HepG2 (cell line): ENCODE measurements around the gene ABCG2. TPM values are rescaled to one million over a fixed set of nuclear protein-coding genes. Genes with fewer than 3 reads are reported as not detected.

Experiments
- GATAD2A ChIP-seq: IDR thresholded peaks from 2 replicates; pipeline ENCODE4 v1.6.1; 2016
- HMG20B ChIP-seq: conservative IDR thresholded peaks from 2 replicates; pipeline ENCODE4 v1.6.1; 2016; ENCODE audit warnings: missing genetic modification reagents, missing compliant biosample characterization
- HMGXB3 ChIP-seq: sonication (generic); formaldehyde crosslinking; IDR thresholded peaks from 2 replicates; pipeline ENCODE4 v1.4.0; 2020; ENCODE audit warnings: missing genetic modification reagents, borderline replicate concordance
- JARID2 ChIP-seq: sonication (generic); formaldehyde crosslinking; IDR thresholded peaks from 2 replicates; pipeline ENCODE4 v1.8.1; 2023; ENCODE audit warnings: missing genetic modification reagents, inconsistent platforms; ENCODE audit not compliant: insufficient replicate concordance
- MTA1 ChIP-seq: sonication (generic); formaldehyde crosslinking; IDR thresholded peaks from 2 replicates; pipeline ENCODE4 v1.4.0; 2020; ENCODE audit warnings: missing genetic modification reagents, mild to moderate bottlenecking, borderline replicate concordance
- MTA3 ChIP-seq: sonication (generic); formaldehyde crosslinking; IDR thresholded peaks from 2 replicates; pipeline ENCODE4 v1.4.0; 2020; ENCODE audit warnings: missing genetic modification reagents
- MZF1 ChIP-seq: sonication (generic); formaldehyde crosslinking; IDR thresholded peaks from 2 replicates; pipeline ENCODE4 v1.8.1; 2023; ENCODE audit warnings: mild to moderate bottlenecking, missing genetic modification reagents, borderline replicate concordance
- PHF5A ChIP-seq: IDR thresholded peaks from one replicate; pipeline ENCODE4 v1.6.1; 2018; ENCODE audit warnings: low read depth, missing genetic modification reagents; ENCODE audit not compliant: unreplicated experiment
- REPIN1 ChIP-seq: sonication (generic); formaldehyde crosslinking; IDR thresholded peaks from 2 replicates; pipeline ENCODE4 v1.8.0; 2022; ENCODE audit warnings: missing genetic modification reagents, low read depth, mild to moderate bottlenecking, borderline replicate concordance
- RXRB ChIP-seq: IDR thresholded peaks from 2 replicates; pipeline ENCODE4 v1.6.1; 2016; ENCODE audit warnings: borderline replicate concordance, missing genetic modification reagents, missing compliant biosample characterization
- ZNF432 ChIP-seq: sonication (generic); formaldehyde crosslinking; IDR thresholded peaks from 2 replicates; pipeline ENCODE4 v1.5.0; 2020; ENCODE audit warnings: missing genetic modification reagents, mild to moderate bottlenecking, borderline replicate concordance
- ZNF446 ChIP-seq: sonication (generic); formaldehyde crosslinking; IDR thresholded peaks from 2 replicates; pipeline ENCODE4 v1.5.0; 2020; ENCODE audit warnings: mild to moderate bottlenecking, missing genetic modification reagents
- ZNF496 ChIP-seq: sonication (generic); formaldehyde crosslinking; IDR thresholded peaks from 2 replicates; pipeline ENCODE4 v1.8.1; 2023; ENCODE audit warnings: mild to moderate bottlenecking, moderate library complexity, missing genetic modification reagents; ENCODE audit not compliant: insufficient replicate concordance
- ZNF577 ChIP-seq: sonication (generic); formaldehyde crosslinking; IDR thresholded peaks from 2 replicates; pipeline ENCODE4 v1.4.0; 2020; ENCODE audit warnings: mild to moderate bottlenecking, low read depth, missing genetic modification reagents, borderline replicate concordance
- ZNF780A ChIP-seq: sonication (generic); formaldehyde crosslinking; IDR thresholded peaks from 2 replicates; pipeline ENCODE4 v1.8.0; 2022; ENCODE audit warnings: mild to moderate bottlenecking, missing genetic modification reagents, moderate library complexity
- polyA plus RNA-seq, 8 experiments: library from polyadenylated mRNA; depleted of rRNA in 3 of 8; stranded (reverse) in 7 of 8; unstranded in 1 of 8; fragments of >200 nt; fragmentation: Illumina TruSeq in 4 of 8; extraction: Trizol in 4 of 8; gene quantifications; 2 replicates each; pipeline versions ENCODE4 v1.2.1 to v1.2.3, GENCODE V29; 2011 to 2016; ENCODE audit warnings: low read depth in 4 of 8, missing spikeins in 1 of 8, mixed read lengths in 1 of 8; ENCODE audit not compliant: insufficient read depth in 1 of 8
- total RNA-seq, 5 experiments: library from RNA; depleted of rRNA; stranded (reverse); fragments of >200 nt; fragmentation: Illumina TruSeq; extraction: Trizol; gene quantifications; 2 replicates each; pipeline ENCODE4 v1.2.3, GENCODE V29; 2016; ENCODE audit warnings: low read depth in 1 of 5
- TF ChIP-seq, protein P1 (sequence below): IDR thresholded peaks from 2 replicates; pipeline ENCODE4 v1.6.1; 2016
- TF ChIP-seq, protein P2 (sequence below): sonication (generic); formaldehyde crosslinking; IDR thresholded peaks from 2 replicates; pipeline ENCODE4; 2020; ENCODE audit warnings: missing genetic modification reagents, mild to moderate bottlenecking, borderline replicate concordance
- TF ChIP-seq, protein P3 (sequence below): sonication (generic); formaldehyde crosslinking; IDR thresholded peaks from 2 replicates; pipeline ENCODE4 v1.5.1; 2020; ENCODE audit warnings: missing genetic modification reagents, mild to moderate bottlenecking, borderline replicate concordance

ABCG2 gene
- total and polyA plus RNA-seq, 2 of the 13 experiments (the other 11 are each of a cell fraction or from before 2014, with no cell fraction given) = 10.0 to 15.7 TPM

GRCh38 chr4:88107406-88108107 is 50.9 kb downstream of the ABCG2 start (continued):
- no peak for TF ChIP-seq MTA1 (CRISPR knock-in tag)
- TF ChIP-seq MTA3 (CRISPR knock-in tag) = no peak
- TF ChIP-seq MZF1 (CRISPR knock-in tag) = no peak
- TF ChIP-seq ZNF780A = no peak
- TF ChIP-seq REPIN1 (CRISPR knock-in tag) = no peak
- peak; percentile 92 for TF ChIP-seq GATAD2A (CRISPR knock-in tag)
- TF ChIP-seq ZNF496 (CRISPR knock-in tag) = no peak
- TF ChIP-seq ZNF432 (CRISPR knock-in tag) = no peak
- no peak for TF ChIP-seq ZNF577 (CRISPR knock-in tag)
- TF ChIP-seq, protein P1, sequence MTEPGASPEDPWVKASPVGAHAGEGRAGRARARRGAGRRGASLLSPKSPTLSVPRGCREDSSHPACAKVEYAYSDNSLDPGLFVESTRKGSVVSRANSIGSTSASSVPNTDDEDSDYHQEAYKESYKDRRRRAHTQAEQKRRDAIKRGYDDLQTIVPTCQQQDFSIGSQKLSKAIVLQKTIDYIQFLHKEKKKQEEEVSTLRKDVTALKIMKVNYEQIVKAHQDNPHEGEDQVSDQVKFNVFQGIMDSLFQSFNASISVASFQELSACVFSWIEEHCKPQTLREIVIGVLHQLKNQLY (CRISPR knock-in tag) = peak; percentile 56
- TF ChIP-seq RXRB = peak; percentile 95
- TF ChIP-seq JARID2 (CRISPR knock-in tag) = no peak
- TF ChIP-seq PHF5A = no peak
- TF ChIP-seq ZNF446 = no peak
- TF ChIP-seq, protein P2, sequence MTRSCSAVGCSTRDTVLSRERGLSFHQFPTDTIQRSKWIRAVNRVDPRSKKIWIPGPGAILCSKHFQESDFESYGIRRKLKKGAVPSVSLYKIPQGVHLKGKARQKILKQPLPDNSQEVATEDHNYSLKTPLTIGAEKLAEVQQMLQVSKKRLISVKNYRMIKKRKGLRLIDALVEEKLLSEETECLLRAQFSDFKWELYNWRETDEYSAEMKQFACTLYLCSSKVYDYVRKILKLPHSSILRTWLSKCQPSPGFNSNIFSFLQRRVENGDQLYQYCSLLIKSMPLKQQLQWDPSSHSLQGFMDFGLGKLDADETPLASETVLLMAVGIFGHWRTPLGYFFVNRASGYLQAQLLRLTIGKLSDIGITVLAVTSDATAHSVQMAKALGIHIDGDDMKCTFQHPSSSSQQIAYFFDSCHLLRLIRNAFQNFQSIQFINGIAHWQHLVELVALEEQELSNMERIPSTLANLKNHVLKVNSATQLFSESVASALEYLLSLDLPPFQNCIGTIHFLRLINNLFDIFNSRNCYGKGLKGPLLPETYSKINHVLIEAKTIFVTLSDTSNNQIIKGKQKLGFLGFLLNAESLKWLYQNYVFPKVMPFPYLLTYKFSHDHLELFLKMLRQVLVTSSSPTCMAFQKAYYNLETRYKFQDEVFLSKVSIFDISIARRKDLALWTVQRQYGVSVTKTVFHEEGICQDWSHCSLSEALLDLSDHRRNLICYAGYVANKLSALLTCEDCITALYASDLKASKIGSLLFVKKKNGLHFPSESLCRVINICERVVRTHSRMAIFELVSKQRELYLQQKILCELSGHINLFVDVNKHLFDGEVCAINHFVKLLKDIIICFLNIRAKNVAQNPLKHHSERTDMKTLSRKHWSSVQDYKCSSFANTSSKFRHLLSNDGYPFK = no peak
- TF ChIP-seq HMGXB3 (CRISPR knock-in tag) = peak; percentile 14; the same call in 1 of the 2 replicates
- no peak; the same call in 1 of the 2 replicates for TF ChIP-seq HMG20B (CRISPR knock-in tag)
- TF ChIP-seq, protein P3, sequence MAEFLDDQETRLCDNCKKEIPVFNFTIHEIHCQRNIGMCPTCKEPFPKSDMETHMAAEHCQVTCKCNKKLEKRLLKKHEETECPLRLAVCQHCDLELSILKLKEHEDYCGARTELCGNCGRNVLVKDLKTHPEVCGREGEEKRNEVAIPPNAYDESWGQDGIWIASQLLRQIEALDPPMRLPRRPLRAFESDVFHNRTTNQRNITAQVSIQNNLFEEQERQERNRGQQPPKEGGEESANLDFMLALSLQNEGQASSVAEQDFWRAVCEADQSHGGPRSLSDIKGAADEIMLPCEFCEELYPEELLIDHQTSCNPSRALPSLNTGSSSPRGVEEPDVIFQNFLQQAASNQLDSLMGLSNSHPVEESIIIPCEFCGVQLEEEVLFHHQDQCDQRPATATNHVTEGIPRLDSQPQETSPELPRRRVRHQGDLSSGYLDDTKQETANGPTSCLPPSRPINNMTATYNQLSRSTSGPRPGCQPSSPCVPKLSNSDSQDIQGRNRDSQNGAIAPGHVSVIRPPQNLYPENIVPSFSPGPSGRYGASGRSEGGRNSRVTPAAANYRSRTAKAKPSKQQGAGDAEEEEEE (CRISPR knock-in tag) = no peak
